ENCODE measurements around the gene S100A7A. TPM values are rescaled to one million over a fixed set of nuclear protein-coding genes. Genes with fewer than 3 reads are reported as not detected.

The S100A7A gene
- total RNA-seq, result not detected in 2 replicates
- polyA plus RNA-seq, result not detected in 2 replicates
- not detected in 2 replicates for polyA plus RNA-seq (2011; cell fraction: cytosol; rRNA removed)
- polyA plus RNA-seq (2011; cell fraction: nucleus; rRNA removed), result not detected in 2 replicates
- not detected in 2 replicates for polyA plus RNA-seq (2012)
- polyA minus RNA-seq, result not detected in 2 replicates
- polyA minus RNA-seq (2011; cell fraction: cytosol; rRNA and poly(A)+ RNA removed), result not detected
- polyA minus RNA-seq (2011; cell fraction: nucleus; rRNA and poly(A)+ RNA removed), result not detected in 2 replicates
- not detected for Bru-seq, nascent RNA
- not detected for BruChase-seq, experiment 1, labeled RNA remaining after a 6-hour chase
- not detected for BruChase-seq, experiment 2, labeled RNA remaining after a 2-hour chase
- long read RNA-seq, result 0 reads

GRCh38 chr1:153415850-153416570 is at the start of gene S100A7A:
Gene S100A7A (plus strand): TSS chr1:153416520. CDS start chr1:153418083, 1,563 bp downstream.
- no TSS peak for BruUV-seq (replicated peaks)
- Histone ChIP-seq H2AFZ (ENCODE audit: low read depth, low read length) (no peak within 1 kb of the TSS), H3K9me3 (replicated peaks; ENCODE audit: control insufficient read depth, insufficient read depth, low read length) (no peaks in the 10 kb centered on the region), H3K9ac (replicated peaks; ENCODE audit: extremely low read depth, insufficient read depth, low read length) (no peak within 1 kb of the TSS), H3K79me2 (ENCODE audit: control insufficient read depth, insufficient read depth, low read length) (no peaks in the 10 kb centered on the region), H3K36me3 (ENCODE audit: control insufficient read depth in 2 of 2, extremely low read depth in 1 of 2, insufficient read depth in 2 of 2, low read length in 2 of 2) (no peaks in the 10 kb centered on the region), H3K4me1 (ENCODE audit: control insufficient read depth, extremely low read depth, insufficient read depth, low read length) (no peaks in the 10 kb centered on the region), H3K27ac (ENCODE audit: insufficient read depth, low read depth, low read length) (no peak within 1 kb of the TSS), H3K4me3 (replicated peaks in 1 of 3; ENCODE audit: insufficient read depth in 1 of 3, low read depth in 1 of 3, low read length in 3 of 3) (no peak within 1 kb of the TSS), H3K27me3 (ENCODE audit: control insufficient read depth in 2 of 2, insufficient read depth in 2 of 2, low read length in 2 of 2) (no peaks in the 10 kb centered on the region), H3K9me1 (replicated peaks; ENCODE audit: control insufficient read depth, extremely low read depth, insufficient read depth, low read length) (no peaks in the 10 kb centered on the region), H3K4me2 (ENCODE audit: insufficient read depth, low read length) (no peak within 1 kb of the TSS), H4K20me1 (replicated peaks; ENCODE audit: control insufficient read depth, extremely low read depth, insufficient read depth, low read length) (no peaks in the 10 kb centered on the region)
- intact Hi-C loops (cut with micrococcal nuclease) (no loop called here), dilution Hi-C loops (cut with MboI; ENCODE audit: extremely low pct_ligation_motif_present, low sequenced_read_pairs) (no loop called here)
- FAIRE-seq (no peak), DNase-seq (ENCODE audit: low read depth, low spot score) (no peak)
- POLR2A ChIA-PET, result no interaction called here
- TF ChIP-seq MAX (IDR thresholded peaks at IDR 0.05; ENCODE audit: insufficient read depth, insufficient read length), result no peak
- TF ChIP-seq GATA2 (IDR thresholded peaks at IDR 0.05; ENCODE audit: insufficient read depth, insufficient read length, low read depth, low read length), result no peak
- no peak for TF ChIP-seq JUN (IDR thresholded peaks at IDR 0.05; ENCODE audit: borderline replicate concordance, insufficient read depth, insufficient read length, low read depth)
- no peak for TF ChIP-seq FOS (IDR thresholded peaks at IDR 0.05; ENCODE audit: borderline replicate concordance, insufficient read depth, low read length)
- TF ChIP-seq POLR2AphosphoS5 (IDR thresholded peaks at IDR 0.05; ENCODE audit: insufficient read depth, low read depth, low read length), result no peak
- CTCF ChIA-PET, result no interaction called here

- Histone ChIP-seq H3K36me3 (ENCODE audit: control insufficient read depth in 2 of 2, extremely low read depth in 1 of 2, insufficient read depth in 2 of 2, low read length in 2 of 2) (no peaks in the 10 kb centered on the region), H3K9me1 (replicated peaks; ENCODE audit: control insufficient read depth, extremely low read depth, insufficient read depth, low read length) (no peaks in the 10 kb centered on the region), H2AFZ (ENCODE audit: low read depth, low read length) (no peak overlapping the region), H3K9me3 (replicated peaks; ENCODE audit: control insufficient read depth, insufficient read depth, low read length) (no peaks in the 10 kb centered on the region), H3K79me2 (ENCODE audit: control insufficient read depth, insufficient read depth, low read length) (no peaks in the 10 kb centered on the region), H3K27ac (ENCODE audit: insufficient read depth, low read depth, low read length) (no peak overlapping the region), H3K4me3 (replicated peaks in 1 of 3; ENCODE audit: insufficient read depth in 1 of 3, low read depth in 1 of 3, low read length in 3 of 3) (no peak overlapping the region), H3K27me3 (ENCODE audit: control insufficient read depth in 2 of 2, insufficient read depth in 2 of 2, low read length in 2 of 2) (no peaks in the 10 kb centered on the region), H3K4me1 (ENCODE audit: control insufficient read depth, extremely low read depth, insufficient read depth, low read length) (no peaks in the 10 kb centered on the region), H4K20me1 (replicated peaks; ENCODE audit: control insufficient read depth, extremely low read depth, insufficient read depth, low read length) (no peaks in the 10 kb centered on the region), H3K9ac (replicated peaks; ENCODE audit: extremely low read depth, insufficient read depth, low read length) (no peak overlapping the region), H3K4me2 (ENCODE audit: insufficient read depth, low read length) (no peak overlapping the region)
- ChIA-PET CTCF (no interaction called here), POLR2A (no interaction called here)
- no peak for FAIRE-seq
- no TSS peak for BruUV-seq (replicated peaks)
- dilution Hi-C loops (cut with MboI; ENCODE audit: extremely low pct_ligation_motif_present, low sequenced_read_pairs), result no loop called here
- intact Hi-C loops (cut with micrococcal nuclease), result no loop called here
- TF ChIP-seq EZH2 (IDR thresholded peaks at IDR 0.05; ENCODE audit: borderline replicate concordance, low read depth, low read length, severe bottlenecking), result no peak
- DNase-seq (ENCODE audit: low read depth, low spot score), result no peak
Measured at GRCh38 chr1:153367090-153367489, 49.2 kb upstream of the S100A7A start.

Measured in endothelial cell of umbilical vein (primary cell).